Ovary (tissue), 3 donors: Measurements from ENCODE around the gene CRHR2.

Experiments used
- EP300 ChIP-seq: sonication (generic); formaldehyde crosslinking; IDR thresholded peaks from one replicate; pipeline ENCODE4 v1.6.1; 2017; ENCODE audit warnings: antibody characterized with exemption
- POLR2A ChIP-seq: fragments of 450-650 bp; IDR thresholded peaks from one replicate; pipeline ENCODE4 v1.6.1; 2017; ENCODE audit warnings: antibody characterized with exemption, mild to moderate bottlenecking, moderate library complexity
- TF ChIP-seq, protein P1 (sequence below), 3 donors: fragments of 450-650 bp in 2 of 3; fragments of 200-600 bp in 1 of 3; IDR thresholded peaks; one replicate each; pipeline versions ENCODE4 v1.5.1 to v1.8.0; 2016 to 2022; ENCODE audit warnings: antibody characterized with exemption in 3 of 3, mild to moderate bottlenecking in 1 of 3
- donor health status: DM: no; HTN: no; CAD: no.

DNA sequence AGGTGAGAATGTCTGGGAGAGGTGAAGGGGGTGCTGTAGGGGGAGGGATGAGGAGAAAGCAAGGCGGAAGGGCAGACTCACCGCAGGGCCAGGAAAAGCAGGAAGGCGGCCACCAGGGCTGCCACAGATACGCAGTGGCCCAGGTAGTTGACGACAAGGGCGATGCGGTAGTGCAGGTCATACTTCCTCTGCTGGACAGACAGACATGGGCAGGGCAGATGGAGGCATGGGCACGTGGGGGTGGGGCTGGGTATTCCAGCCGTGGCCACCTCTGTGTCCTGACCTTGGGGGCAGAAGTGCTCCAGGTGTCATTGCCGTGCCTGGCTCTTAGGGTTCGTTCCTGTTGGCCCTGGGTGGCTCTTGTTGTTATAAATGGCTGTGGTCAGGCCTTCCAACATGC is 16.8 kb downstream of the CRHR2 start:
- TF ChIP-seq, protein P1, sequence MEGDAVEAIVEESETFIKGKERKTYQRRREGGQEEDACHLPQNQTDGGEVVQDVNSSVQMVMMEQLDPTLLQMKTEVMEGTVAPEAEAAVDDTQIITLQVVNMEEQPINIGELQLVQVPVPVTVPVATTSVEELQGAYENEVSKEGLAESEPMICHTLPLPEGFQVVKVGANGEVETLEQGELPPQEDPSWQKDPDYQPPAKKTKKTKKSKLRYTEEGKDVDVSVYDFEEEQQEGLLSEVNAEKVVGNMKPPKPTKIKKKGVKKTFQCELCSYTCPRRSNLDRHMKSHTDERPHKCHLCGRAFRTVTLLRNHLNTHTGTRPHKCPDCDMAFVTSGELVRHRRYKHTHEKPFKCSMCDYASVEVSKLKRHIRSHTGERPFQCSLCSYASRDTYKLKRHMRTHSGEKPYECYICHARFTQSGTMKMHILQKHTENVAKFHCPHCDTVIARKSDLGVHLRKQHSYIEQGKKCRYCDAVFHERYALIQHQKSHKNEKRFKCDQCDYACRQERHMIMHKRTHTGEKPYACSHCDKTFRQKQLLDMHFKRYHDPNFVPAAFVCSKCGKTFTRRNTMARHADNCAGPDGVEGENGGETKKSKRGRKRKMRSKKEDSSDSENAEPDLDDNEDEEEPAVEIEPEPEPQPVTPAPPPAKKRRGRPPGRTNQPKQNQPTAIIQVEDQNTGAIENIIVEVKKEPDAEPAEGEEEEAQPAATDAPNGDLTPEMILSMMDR (IDR thresholded peaks at IDR 0.05) = no peak
- TF ChIP-seq POLR2A = no peak
- no peak for TF ChIP-seq EP300
